Measurements from ENCODE around the gene RNF224. TPM values are rescaled to one million over a fixed set of nuclear protein-coding genes. Genes with fewer than 3 reads are reported as not detected.

RNF224 gene
- total and polyA plus RNA-seq, 2 of the 13 experiments (the other 11 are each of a cell fraction or from before 2014, with no cell fraction given) = 0.09 TPM; not detected in 1

DNA sequence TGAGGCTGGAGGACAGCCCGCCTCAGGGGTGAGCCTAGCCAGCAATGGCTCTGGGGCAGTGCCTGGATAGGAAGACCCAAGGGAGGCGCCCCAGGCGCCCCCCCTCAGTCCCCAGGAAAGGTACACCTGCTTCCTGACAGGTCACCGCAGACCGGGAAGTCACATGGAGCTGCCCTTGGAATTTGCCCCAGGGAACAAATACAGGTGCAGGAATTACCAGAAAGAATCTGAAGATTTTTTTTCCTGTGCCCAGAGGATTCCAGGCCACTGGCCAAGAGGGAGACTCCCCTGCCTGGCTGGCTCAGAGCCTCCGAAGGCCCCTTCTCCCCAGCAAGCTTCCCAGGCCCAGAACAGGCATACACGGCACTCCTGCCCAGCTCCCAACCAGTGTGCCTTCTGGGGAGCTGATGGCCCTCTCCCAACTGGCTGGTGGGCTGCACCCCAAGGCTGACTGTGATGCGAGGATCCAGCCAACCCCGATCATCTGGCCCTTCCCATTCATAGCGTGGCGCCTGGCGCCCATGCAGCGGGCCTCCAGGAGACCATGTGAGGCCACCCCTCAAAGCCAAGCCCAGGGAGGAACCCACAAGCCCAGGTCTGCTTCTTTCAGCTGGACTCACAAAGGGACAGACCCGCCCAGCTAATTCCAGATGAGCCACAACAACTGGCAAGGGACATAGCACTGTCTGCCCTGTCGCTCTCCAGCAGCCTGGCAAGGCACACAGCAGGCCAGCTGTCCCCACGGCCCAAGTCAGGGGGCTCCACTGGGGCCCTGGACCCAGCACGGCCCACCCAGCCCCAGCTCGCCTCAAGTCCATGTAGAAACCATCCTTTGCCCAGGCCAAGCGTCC lies 29.0 kb upstream of the RNF224 start (continued):
- TF ChIP-seq, protein P1, sequence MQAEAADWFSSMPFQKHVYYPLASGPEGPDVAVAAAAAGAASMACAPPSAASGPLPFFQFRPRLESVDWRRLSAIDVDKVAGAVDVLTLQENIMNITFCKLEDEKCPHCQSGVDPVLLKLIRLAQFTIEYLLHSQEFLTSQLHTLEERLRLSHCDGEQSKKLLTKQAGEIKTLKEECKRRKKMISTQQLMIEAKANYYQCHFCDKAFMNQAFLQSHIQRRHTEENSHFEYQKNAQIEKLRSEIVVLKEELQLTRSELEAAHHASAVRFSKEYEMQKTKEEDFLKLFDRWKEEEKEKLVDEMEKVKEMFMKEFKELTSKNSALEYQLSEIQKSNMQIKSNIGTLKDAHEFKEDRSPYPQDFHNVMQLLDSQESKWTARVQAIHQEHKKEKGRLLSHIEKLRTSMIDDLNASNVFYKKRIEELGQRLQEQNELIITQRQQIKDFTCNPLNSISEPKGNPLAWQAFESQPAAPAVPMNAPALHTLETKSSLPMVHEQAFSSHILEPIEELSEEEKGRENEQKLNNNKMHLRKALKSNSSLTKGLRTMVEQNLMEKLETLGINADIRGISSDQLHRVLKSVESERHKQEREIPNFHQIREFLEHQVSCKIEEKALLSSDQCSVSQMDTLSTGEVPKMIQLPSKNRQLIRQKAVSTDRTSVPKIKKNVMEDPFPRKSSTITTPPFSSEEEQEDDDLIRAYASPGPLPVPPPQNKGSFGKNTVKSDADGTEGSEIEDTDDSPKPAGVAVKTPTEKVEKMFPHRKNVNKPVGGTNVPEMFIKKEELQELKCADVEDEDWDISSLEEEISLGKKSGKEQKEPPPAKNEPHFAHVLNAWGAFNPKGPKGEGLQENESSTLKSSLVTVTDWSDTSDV (CRISPR knock-in tag; IDR thresholded peaks at IDR 0.05) = no peak
- TF ChIP-seq POLR2AphosphoS5 (IDR thresholded peaks at IDR 0.05; ENCODE audit: low read depth, low read length) = no peak
- TF ChIP-seq ZNF124 (CRISPR knock-in tag; IDR thresholded peaks at IDR 0.05) = 0 out of 2 replicates have a peak, but pooled peaks have one; percentile 21
- no peak for TF ChIP-seq ZNF326 (CRISPR knock-in tag; IDR thresholded peaks at IDR 0.05; ENCODE audit: borderline replicate concordance)
- TF ChIP-seq, protein P2, sequence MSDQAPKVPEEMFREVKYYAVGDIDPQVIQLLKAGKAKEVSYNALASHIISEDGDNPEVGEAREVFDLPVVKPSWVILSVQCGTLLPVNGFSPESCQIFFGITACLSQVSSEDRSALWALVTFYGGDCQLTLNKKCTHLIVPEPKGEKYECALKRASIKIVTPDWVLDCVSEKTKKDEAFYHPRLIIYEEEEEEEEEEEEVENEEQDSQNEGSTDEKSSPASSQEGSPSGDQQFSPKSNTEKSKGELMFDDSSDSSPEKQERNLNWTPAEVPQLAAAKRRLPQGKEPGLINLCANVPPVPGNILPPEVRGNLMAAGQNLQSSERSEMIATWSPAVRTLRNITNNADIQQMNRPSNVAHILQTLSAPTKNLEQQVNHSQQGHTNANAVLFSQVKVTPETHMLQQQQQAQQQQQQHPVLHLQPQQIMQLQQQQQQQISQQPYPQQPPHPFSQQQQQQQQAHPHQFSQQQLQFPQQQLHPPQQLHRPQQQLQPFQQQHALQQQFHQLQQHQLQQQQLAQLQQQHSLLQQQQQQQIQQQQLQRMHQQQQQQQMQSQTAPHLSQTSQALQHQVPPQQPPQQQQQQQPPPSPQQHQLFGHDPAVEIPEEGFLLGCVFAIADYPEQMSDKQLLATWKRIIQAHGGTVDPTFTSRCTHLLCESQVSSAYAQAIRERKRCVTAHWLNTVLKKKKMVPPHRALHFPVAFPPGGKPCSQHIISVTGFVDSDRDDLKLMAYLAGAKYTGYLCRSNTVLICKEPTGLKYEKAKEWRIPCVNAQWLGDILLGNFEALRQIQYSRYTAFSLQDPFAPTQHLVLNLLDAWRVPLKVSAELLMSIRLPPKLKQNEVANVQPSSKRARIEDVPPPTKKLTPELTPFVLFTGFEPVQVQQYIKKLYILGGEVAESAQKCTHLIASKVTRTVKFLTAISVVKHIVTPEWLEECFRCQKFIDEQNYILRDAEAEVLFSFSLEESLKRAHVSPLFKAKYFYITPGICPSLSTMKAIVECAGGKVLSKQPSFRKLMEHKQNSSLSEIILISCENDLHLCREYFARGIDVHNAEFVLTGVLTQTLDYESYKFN (CRISPR knock-in tag; conservative IDR thresholded peaks at IDR 0.05) = 0 out of 2 replicates have a peak, but pooled peaks have one; percentile 22
- TF ChIP-seq, protein P3, sequence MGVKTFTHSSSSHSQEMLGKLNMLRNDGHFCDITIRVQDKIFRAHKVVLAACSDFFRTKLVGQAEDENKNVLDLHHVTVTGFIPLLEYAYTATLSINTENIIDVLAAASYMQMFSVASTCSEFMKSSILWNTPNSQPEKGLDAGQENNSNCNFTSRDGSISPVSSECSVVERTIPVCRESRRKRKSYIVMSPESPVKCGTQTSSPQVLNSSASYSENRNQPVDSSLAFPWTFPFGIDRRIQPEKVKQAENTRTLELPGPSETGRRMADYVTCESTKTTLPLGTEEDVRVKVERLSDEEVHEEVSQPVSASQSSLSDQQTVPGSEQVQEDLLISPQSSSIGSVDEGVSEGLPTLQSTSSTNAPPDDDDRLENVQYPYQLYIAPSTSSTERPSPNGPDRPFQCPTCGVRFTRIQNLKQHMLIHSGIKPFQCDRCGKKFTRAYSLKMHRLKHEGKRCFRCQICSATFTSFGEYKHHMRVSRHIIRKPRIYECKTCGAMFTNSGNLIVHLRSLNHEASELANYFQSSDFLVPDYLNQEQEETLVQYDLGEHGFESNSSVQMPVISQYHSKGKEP (CRISPR knock-in tag; IDR thresholded peaks at IDR 0.05) = no peak
- no peak for TF ChIP-seq RCOR2 (CRISPR knock-in tag; IDR thresholded peaks at IDR 0.05)
- no peak for TF ChIP-seq ZFP36L1 (CRISPR knock-in tag; IDR thresholded peaks at IDR 0.05)
- TF ChIP-seq, protein P4, sequence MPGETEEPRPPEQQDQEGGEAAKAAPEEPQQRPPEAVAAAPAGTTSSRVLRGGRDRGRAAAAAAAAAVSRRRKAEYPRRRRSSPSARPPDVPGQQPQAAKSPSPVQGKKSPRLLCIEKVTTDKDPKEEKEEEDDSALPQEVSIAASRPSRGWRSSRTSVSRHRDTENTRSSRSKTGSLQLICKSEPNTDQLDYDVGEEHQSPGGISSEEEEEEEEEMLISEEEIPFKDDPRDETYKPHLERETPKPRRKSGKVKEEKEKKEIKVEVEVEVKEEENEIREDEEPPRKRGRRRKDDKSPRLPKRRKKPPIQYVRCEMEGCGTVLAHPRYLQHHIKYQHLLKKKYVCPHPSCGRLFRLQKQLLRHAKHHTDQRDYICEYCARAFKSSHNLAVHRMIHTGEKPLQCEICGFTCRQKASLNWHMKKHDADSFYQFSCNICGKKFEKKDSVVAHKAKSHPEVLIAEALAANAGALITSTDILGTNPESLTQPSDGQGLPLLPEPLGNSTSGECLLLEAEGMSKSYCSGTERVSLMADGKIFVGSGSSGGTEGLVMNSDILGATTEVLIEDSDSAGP (CRISPR knock-in tag; IDR thresholded peaks at IDR 0.05; ENCODE audit: borderline replicate concordance) = 0 out of 2 replicates have a peak, but pooled peaks have one; percentile 38
- no peak for TF ChIP-seq ZNF839 (CRISPR knock-in tag; IDR thresholded peaks at IDR 0.05; ENCODE audit: borderline replicate concordance)
- no peak for TF ChIP-seq RXRA (CRISPR knock-in tag; IDR thresholded peaks at IDR 0.05)
- TF ChIP-seq U2AF1 (optimal IDR thresholded peaks at IDR 0.05; ENCODE audit: low read depth, low read length) = no peak
- no peak for TF ChIP-seq CHCHD3 (CRISPR knock-in tag; IDR thresholded peaks at IDR 0.05)
- no peak for TF ChIP-seq POGZ (CRISPR knock-in tag; IDR thresholded peaks at IDR 0.05)
- TF ChIP-seq EP300 (IDR thresholded peaks at IDR 0.05; ENCODE audit: low read depth in 2 of 2, low read length in 2 of 2) = peak in 1 of 2 experiments; percentile 52; a peak in 1 of 4 replicates
- TF ChIP-seq EP300 (CRISPR knock-in tag; IDR thresholded peaks at IDR 0.05; ENCODE audit: borderline replicate concordance) = peak; percentile 21; the same call in 1 of the 2 replicates
- no peak for TF ChIP-seq KDM3A (CRISPR knock-in tag; IDR thresholded peaks at IDR 0.05; ENCODE audit: low read depth)
- TF ChIP-seq, protein P5, sequence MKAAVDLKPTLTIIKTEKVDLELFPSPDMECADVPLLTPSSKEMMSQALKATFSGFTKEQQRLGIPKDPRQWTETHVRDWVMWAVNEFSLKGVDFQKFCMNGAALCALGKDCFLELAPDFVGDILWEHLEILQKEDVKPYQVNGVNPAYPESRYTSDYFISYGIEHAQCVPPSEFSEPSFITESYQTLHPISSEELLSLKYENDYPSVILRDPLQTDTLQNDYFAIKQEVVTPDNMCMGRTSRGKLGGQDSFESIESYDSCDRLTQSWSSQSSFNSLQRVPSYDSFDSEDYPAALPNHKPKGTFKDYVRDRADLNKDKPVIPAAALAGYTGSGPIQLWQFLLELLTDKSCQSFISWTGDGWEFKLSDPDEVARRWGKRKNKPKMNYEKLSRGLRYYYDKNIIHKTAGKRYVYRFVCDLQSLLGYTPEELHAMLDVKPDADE (CRISPR knock-in tag; IDR thresholded peaks at IDR 0.05) = no peak
